H1 (cell line): ENCODE data around the gene FAM221B. TPM values are rescaled to one million over a fixed set of nuclear protein-coding genes. Genes with fewer than 3 reads are reported as not detected.

ENCODE experiments used
- BRCA1 ChIP-seq: IDR thresholded peaks from 2 replicates; pipeline ENCODE4 v1.6.1; 2012; ENCODE audit warnings: low read depth, low read length, improper control_type of control experiment
- CBX5 ChIP-seq: fragments of 300-800, 300-1000 bp; sonication (generic); IDR thresholded peaks from 2 replicates; pipeline ENCODE4 v1.7.1; 2016; ENCODE audit warnings: antibody characterized with exemption, low read length, low read depth
- JUN ChIP-seq: IDR thresholded peaks from 2 replicates; pipeline ENCODE4 v1.6.1; 2011; ENCODE audit warnings: low read depth, mild to moderate bottlenecking, improper control_type of control experiment, low read length
- SIN3A ChIP-seq, 2 experiments: IDR thresholded peaks in 1 of 2; conservative IDR thresholded peaks in 1 of 2; 2 replicates each; pipeline ENCODE4 v1.6.1; 2011 to 2012; ENCODE audit warnings: low read length in 2 of 2, improper control_type of control experiment in 1 of 2, low read depth in 1 of 2, mild to moderate bottlenecking in 1 of 2
- TBP ChIP-seq: IDR thresholded peaks from 2 replicates; pipeline ENCODE4 v1.6.1; 2011; ENCODE audit warnings: low read depth, low read length, improper control_type of control experiment
- polyA plus RNA-seq, 7 experiments: library from polyadenylated mRNA; depleted of rRNA in 3 of 7; stranded (reverse) in 5 of 7; unstranded in 2 of 7; fragments of >200 nt in 5 of 7; fragments of 200-250 nt in 2 of 7; gene quantifications; 1 replicate in 5 of 7; 2 replicates in 1 of 7; 4 replicates in 1 of 7; pipeline versions ENCODE4 v1.2.1 to v1.2.3, GENCODE V29; 2011 to 2013; ENCODE audit warnings: missing spikeins in 2 of 7, mixed read lengths in 2 of 7
- total RNA-seq: library from RNA; stranded (reverse); fragmentation: NEBNext Ultra II Directional; extraction: Animal tissue kit (Norgen Biotek cat#: 25700); gene quantifications from 2 replicates; pipeline ENCODE4 v1.2.1, GENCODE V29; 2021

FAM221B gene
- total and polyA plus RNA-seq, 2 of the 8 experiments (the other 6 are each of a cell fraction or from before 2014, with no cell fraction given): not detected

DNA sequence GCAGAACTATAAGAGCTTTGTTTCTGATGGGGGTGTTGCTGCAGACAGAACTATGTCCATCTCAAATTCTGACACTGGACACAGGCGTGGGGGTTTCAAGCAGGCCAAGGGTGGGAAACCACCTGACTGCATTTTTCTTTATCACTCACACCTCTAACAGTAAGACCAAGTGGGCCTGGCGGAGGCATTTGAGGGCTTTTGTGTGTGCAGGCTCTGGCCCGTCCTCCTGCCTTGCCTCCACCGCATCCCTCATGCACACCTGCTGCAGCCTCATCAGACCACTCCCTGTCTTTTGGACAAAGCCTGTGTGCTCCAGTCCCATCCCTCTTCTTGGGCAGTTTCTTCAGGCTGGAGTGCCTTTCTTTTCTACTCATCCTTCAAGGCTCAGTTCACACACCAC is 33.8 kb upstream of the FAM221B start (continued):
- no peak for TF ChIP-seq SIN3A (conservative IDR thresholded peaks at IDR 0.05 in 1 of 2, IDR thresholded peaks at IDR 0.05 in 1 of 2; ENCODE audit: low read depth in 1 of 2, low read length in 2 of 2)
- no peak for TF ChIP-seq JUN
- TF ChIP-seq CBX5: no peak
- TF ChIP-seq BRCA1: no peak
- no peak for TF ChIP-seq TBP
